ENCODE data around the gene SNX4.

DNA sequence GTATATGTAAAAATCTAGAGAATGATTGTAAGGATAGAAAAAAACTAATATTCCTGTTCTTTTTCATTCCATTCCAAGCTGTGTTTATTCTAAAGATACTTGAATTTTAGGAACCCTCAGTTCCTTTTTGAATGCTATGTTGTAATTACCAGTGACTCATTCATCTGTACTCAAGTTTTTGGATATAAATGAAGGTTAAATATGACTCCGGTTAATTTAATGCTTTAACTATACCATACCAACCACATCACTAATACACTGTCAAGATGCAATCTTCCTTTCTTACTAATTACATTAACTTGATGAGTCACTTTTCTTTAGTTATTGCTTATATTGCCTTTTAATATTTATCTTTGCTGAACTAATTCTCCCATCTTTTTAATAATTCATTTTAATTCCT is 76.1 kb downstream of the SNX4 start:
- TF ChIP-seq ZNF565 (CRISPR knock-in tag; conservative IDR thresholded peaks at IDR 0.05; ENCODE audit: low read depth) (no peak), PATZ1 (CRISPR knock-in tag; IDR thresholded peaks at IDR 0.05; ENCODE audit: borderline replicate concordance) (peak; percentile 94), ZFP3 (CRISPR knock-in tag; IDR thresholded peaks at IDR 0.05) (no peak), CSRNP3 (CRISPR knock-in tag; IDR thresholded peaks at IDR 0.05) (no peak), CSDC2 (CRISPR knock-in tag; IDR thresholded peaks at IDR 0.05) (no peak), ZC3H10 (CRISPR knock-in tag; IDR thresholded peaks at IDR 0.05) (no peak; the same call in 1 of the 2 replicates), ZNF8 (CRISPR knock-in tag; IDR thresholded peaks at IDR 0.05) (no peak; the same call in 1 of the 2 replicates), ZFP30 (CRISPR knock-in tag; IDR thresholded peaks at IDR 0.05) (no peak), RARB (CRISPR knock-in tag; IDR thresholded peaks at IDR 0.05) (no peak), POU6F1 (CRISPR knock-in tag; IDR thresholded peaks at IDR 0.05; ENCODE audit: borderline replicate concordance, low read depth) (no peak), TOX (CRISPR knock-in tag; IDR thresholded peaks at IDR 0.05; ENCODE audit: borderline replicate concordance) (no peak; the same call in 1 of the 2 replicates), PPARA (CRISPR knock-in tag; IDR thresholded peaks at IDR 0.05; ENCODE audit: borderline replicate concordance) (no peak), ISL1 (CRISPR knock-in tag; IDR thresholded peaks at IDR 0.05) (peak; percentile 95)
